T1000 (cell line): ENCODE results near the gene ADAM33.

ENCODE experiments used
- DNase-seq: peaks from one replicate; lab custom pipeline; 2025; ENCODE audit warnings: mixed read lengths; lab: John Stamatoyannopoulos, UW

ADAM33 gene

GRCh38 chr20:3646067-3646440, 35.8 kb downstream of the ADAM33 start:
- DNase-seq = no peak

DNA sequence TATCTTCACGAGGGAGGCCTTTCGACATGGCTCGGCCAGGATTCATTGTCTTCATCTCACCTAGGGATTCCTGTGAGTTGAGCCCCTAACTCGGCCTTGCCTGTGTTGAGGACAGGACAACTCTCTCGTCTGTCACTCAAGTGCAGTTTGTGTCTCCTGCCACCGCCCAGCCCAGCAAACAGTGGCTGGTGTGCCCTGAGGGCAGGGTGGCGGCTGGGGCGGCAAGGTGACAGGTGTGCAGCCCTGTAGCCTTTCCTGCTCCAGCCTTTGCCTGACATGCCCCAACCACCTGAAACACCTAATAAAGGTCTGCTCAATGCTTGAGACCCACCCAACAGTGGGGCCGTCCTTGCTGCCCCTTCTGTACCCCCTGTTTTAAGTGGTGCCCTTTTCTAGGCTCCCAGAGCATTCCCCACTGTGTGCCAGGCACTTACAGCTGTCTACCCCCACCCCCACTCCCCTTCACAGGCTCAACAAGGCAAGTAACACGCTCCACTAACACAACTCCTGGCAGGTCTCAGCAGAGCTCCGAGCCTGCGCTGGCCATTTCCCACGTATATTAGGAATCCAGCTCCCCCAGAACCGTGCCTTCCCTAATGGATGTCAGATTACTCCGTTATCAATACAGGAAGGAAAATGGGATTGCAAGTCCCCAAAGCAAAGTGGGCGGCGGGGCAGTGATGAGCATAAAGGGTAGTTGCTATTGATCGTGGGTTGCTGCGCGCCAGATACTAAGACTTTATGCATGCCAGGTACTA, 36.3 kb downstream of the ADAM33 start:
- no peak for DNase-seq

- DNase-seq = no peak
Measured at GRCh38 chr20:3640259-3640658, 41.6 kb downstream of the ADAM33 start.

DNA sequence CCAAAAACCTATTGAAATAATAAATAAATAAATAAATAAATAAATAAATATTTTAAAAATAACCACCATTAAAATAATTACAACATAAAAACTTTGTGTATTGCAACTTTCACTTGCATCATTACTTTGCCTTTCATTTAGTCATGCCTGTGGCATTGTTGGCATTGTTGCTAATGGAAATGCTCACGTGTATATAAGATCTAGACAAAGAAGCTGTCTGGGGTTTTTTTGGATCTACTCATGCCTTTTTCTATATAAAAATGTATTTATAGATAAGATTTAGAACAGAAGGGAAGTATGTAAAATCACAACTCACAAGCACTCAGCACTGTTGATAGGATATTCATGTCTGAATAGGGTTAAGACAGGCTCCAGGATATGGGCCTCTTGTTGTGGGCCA, 46.5 kb downstream of the ADAM33 start:
- DNase-seq = no peak

- no peak for DNase-seq
Measured at GRCh38 chr20:3633913-3634478, 47.8 kb downstream of the ADAM33 start.

- DNase-seq = no peak
Measured at GRCh38 chr20:3632311-3633004, 49.4 kb downstream of the ADAM33 start.

DNA sequence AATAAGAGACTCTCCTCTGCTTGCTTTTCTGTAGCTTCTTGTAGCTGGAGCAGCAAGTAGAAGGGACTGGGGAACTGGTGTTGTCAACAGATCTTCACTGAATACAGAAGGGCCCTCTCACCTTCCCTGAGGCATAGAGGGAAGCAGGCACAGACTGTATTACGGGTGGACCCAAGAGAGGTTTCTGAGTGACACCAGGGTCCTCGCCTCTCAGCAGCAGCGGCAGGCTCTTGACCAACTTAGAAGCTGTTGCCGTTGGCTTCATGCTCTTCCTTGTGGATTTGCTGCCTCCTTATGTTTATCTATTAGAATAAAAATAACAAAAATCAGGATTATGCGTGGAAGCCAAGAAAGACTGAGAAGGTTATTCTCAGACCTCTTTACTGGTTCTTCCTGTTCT, 50.3 kb downstream of the ADAM33 start:
- DNase-seq = no peak

DNA sequence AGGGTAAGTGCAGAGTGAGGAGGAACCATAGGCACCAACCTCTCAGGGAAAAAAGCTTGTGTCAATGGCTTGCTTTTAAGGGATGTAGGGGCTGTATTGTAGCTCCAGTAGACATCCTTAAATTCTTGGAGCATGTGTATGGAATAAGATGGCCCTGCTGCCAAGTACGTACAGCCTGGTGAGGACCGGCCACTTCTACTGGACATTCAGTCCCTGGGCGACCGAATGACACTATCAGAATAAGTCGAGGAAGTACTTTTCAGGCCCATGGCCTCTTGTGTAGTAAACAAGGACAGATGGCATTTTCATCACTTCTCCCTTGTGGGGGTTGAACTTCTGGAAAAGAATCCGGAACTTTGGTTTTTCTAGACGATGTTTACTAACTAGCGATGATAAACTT, 51.4 kb downstream of the ADAM33 start:
- DNase-seq = no peak

DNA sequence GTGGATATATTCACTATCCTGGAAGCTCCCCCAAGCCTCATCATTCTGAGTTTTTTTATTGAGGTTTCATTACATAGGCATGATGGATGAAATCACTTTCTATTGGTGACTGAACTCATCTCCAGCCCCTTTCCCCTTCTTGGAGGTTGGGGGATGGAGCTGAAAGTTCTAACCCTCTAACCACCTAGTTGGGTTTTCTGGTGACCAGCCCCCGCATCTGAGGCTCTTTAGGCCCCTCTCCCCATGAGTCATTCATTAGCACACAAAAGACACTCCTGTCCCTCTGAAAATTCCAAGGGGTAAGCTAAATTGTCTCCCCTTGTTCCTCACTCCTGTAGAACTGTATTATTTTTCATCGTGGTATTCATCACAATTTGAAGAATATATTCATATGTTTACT, 51.9 kb downstream of the ADAM33 start:
- DNase-seq = no peak

GRCh38 chr20:3628502-3629314, 53.1 kb downstream of the ADAM33 start:
- DNase-seq = no peak

DNA sequence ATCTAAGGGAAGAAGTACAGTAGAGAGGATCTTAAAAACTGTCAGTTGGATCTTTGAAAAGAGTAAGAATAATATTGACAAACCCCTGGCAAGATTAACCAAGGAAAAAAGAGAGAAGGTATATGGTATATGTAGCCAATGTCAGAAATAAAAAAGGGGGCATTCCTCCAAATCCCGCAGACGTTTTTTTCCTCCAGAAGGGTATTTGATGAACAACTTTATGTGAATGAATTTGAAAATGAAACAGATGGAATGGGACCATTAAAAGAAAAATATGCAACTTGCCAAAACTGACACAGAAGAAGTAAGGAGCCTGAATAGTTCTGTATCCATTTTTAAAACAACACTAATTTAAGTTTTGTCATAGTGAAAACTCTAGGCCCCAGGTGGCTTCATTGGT, 54.3 kb downstream of the ADAM33 start:
- no peak for DNase-seq

DNA sequence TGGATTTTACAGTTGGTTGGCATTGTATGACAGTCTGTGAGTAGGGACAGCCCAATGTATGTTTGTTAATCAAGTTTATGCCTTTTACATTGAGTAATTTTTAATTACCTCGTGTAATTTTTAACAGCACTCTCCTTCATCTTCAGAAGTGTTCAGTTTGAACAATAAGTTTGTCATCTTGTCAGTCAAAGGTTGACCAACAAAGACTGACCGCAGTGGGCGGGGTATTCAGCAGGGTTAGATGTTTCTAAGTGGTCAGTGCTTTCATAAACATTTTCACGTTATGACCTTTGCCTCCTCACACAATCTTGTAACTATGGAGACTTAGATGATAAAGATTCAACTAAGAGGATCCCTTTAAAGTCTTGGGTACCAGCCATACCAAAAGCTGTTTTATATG, 59.4 kb downstream of the ADAM33 start:
- DNase-seq = no peak

- no peak for DNase-seq
Measured at GRCh38 chr20:3621111-3621510, 60.7 kb downstream of the ADAM33 start.
